Fibroblast of pulmonary artery (primary cell): ENCODE results near the gene TNFRSF8.

Experiments
- DNase-seq: peaks from one replicate; pipeline ENCODE4 v3.0.0-alpha.2; 2010; ENCODE audit warnings: low read depth
- H3K4me3 ChIP-seq: replicated peaks from 2 replicates; pipeline ENCODE4 v1.5.1; 2011; ENCODE audit warnings: low read depth, mild to moderate bottlenecking, control low read depth, low read length, moderate library complexity
- TF ChIP-seq, protein P1 (sequence below): IDR thresholded peaks from 2 replicates; pipeline ENCODE4 v1.5.1; 2011; ENCODE audit warnings: mild to moderate bottlenecking, control low read depth, low read length, inconsistent platforms; ENCODE audit errors: missing control alignments

Gene TNFRSF8

DNA sequence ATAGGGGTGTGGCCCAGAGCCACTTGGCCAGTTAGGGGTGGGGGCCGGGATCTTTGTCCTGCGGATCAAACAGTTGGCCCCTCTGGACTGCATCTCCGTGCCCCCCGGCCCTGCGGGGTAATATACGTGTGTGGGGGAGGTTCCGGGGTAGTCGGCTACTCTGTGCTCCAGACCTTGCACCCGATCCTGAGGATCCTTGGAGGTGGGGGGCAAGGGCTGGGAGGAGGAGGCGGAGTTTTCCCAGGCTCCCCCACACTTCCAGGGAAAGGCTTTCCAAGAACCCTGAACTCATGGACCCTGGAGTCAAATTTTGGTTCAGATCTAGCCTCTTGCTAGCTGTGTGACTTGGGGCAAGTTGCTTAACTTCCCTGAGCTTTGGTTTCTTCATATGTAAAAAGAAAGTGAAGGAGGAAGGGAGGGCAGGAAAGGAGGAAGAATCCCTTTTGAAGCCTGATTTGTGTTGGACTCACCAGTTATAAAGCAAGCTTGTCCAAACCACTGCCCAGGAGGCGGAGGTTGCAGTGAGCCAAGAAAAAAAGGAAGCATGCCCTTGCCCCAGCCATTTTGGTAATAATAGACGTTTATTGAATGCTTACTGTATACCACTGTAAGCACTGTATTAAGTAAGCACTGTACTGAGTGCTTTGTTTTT lies 43.1 kb upstream of the TNFRSF8 start:
- peak overlapping the region; percentile 87 for H3K4me3 ChIP-seq
- DNase-seq: peak; percentile 35
- TF ChIP-seq, protein P1, sequence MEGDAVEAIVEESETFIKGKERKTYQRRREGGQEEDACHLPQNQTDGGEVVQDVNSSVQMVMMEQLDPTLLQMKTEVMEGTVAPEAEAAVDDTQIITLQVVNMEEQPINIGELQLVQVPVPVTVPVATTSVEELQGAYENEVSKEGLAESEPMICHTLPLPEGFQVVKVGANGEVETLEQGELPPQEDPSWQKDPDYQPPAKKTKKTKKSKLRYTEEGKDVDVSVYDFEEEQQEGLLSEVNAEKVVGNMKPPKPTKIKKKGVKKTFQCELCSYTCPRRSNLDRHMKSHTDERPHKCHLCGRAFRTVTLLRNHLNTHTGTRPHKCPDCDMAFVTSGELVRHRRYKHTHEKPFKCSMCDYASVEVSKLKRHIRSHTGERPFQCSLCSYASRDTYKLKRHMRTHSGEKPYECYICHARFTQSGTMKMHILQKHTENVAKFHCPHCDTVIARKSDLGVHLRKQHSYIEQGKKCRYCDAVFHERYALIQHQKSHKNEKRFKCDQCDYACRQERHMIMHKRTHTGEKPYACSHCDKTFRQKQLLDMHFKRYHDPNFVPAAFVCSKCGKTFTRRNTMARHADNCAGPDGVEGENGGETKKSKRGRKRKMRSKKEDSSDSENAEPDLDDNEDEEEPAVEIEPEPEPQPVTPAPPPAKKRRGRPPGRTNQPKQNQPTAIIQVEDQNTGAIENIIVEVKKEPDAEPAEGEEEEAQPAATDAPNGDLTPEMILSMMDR: no peak

DNA sequence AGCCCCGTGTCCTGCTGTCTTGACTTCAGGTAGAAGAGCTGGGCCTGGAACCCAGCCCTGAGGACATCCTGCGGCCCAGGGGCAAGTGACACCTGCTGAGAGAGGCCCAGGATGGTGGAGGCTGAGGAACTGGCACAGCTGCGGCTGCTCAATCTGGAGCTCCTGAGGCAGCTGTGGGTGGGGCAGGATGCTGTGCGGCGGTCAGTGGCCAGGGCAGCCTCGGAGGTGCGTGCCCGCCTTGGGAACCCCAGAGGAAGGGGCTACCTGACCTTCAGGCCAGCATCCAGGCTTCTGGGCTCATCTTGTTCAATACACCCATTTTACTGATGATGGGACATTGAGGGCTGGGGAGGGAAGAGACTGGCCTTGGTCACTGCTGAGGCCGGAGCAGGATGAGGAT lies 41.5 kb upstream of the TNFRSF8 start:
- H3K4me3 ChIP-seq: no peak overlapping the region
- TF ChIP-seq, protein P1: no peak
- no peak for DNase-seq

DNA sequence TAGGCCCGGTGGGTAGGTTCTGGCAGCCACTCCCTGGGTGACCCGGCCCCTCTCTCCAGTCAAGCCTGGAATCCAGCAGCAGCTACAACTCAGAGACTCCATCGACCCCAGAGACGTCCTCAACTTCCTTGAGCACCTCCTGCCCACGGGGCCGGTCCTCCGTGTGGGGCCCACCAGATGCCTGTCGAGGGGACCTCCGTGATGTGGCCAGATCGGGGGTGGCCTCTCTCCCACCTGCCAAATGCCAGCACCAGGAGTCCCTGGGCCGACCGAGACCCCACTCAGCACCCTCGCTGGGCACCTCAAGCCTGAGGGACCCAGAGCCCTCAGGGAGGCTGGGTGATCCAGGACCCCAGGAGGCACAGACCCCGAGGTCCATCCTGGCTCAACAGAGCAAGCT lies 41.1 kb upstream of the TNFRSF8 start:
- DNase-seq: no peak
- TF ChIP-seq, protein P1: no peak

DNA sequence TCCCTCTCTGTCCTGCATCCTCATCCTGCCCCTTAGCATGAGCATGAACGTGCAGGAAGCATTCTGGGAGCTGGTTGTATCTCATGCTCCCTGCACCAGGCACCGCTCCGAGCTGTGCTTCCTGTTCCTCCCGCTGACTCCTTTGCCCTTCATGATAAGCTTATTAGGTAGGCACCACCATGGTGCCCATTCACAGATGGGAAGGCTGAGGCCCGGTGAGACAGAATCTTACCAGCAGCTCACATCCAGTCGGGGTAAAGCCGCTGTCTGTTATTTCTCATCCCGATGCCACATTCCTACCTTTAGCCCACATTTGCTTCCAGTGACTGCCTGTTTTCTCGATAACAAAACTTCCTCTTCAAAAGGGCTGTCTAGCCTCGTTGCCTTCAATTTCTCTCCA lies 36.5 kb upstream of the TNFRSF8 start:
- TF ChIP-seq, protein P1: no peak
- DNase-seq: no peak
- no peak overlapping the region for H3K4me3 ChIP-seq

More for the DNA sequence above, 41.1 kb upstream of the TNFRSF8 start:
- H3K4me3 ChIP-seq: no peak overlapping the region

DNA sequence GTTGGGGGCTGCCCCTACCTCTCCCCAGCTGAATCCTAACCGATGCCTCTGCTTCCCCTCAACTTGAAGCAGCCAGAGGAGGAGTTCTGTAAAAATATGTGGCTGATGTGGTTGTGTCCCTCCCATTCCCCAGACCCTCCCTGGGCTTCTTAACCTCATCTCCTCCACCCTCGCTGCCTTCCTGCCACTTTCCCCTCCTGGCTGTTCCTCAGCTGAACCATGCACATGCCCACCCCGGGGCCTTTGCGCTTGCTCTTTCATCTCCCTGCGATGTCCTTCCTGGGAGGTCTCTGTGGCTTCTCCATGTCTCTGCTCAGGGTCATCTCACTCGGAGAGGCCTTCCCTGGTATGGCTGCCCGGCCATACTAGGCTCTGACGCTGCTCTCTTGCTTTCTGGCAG lies 34.9 kb upstream of the TNFRSF8 start:
- no peak overlapping the region for H3K4me3 ChIP-seq
- DNase-seq: no peak
- TF ChIP-seq, protein P1: no peak

DNA sequence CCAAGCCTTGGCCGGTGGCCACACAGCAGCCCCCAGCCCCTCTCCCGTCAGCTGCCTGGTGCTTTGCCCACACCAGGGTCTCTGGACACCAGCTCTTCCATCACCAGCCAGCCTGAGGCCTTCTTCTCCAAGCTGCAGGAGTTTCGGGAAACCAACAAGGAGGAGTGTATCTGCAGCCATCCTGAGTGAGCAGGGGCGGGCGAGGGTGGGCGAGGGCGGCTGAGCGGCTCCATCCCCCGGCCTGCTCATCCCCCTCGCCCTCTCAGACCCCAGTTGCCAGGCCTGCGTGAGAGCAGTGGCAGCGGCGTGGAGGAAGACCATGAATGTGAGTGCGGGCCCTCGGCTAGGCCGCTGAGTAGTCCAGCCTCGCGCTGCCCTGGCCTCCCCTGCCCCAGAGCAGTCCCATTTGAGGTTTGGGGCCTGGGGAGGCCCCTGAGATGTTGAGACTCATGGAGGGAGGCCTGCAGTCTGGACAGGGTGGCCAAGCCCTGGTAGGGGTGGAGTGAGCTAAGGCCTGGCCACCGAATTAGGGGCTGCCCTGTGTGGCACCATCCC lies 34.1 kb upstream of the TNFRSF8 start:
- DNase-seq: no peak
- TF ChIP-seq, protein P1: no peak
- no peak overlapping the region for H3K4me3 ChIP-seq
